ENCODE results near the gene ZNF532. TPM values are rescaled to one million over a fixed set of nuclear protein-coding genes. Genes with fewer than 3 reads are reported as not detected.

ZNF532 gene
- total RNA-seq, result 28.4 and 42.7 TPM in 2 replicates

GRCh38 chr18:58864146-58865032 is at the start of gene ZNF532:
TSS of gene ZNF532 (plus strand) at chr18:58864877. CDS start in a region left out here.

Other genes starting within 250 kb of the ZNF532 start
- 0.14 and 0.28 TPM in 2 replicates for gene ALPK2, start 235.8 kb upstream of the ZNF532 start, total RNA-seq
- gene MALT1, start 193.4 kb upstream of the ZNF532 start, total RNA-seq, result 13.7 and 13.9 TPM in 2 replicates